GM18498 (cell line): ENCODE results near the gene ZNF740.

Experiments used
- ATAC-seq: cut with Tn5 transposase; IDR thresholded peaks from one replicate; pipeline ENCODE4 v1.9.1; 2021; ENCODE audit warnings: mild to moderate bottlenecking, moderate library complexity; ENCODE audit not compliant: unreplicated experiment

Gene ZNF740

GRCh38 chr12:53224061-53224896, 43.8 kb downstream of the ZNF740 start:
- no peak for ATAC-seq

GRCh38 chr12:53224897-53225634, 44.5 kb downstream of the ZNF740 start:
- ATAC-seq, result no peak

- ATAC-seq, result no peak
Observed at GRCh38 chr12:53225635-53226424, 45.3 kb downstream of the ZNF740 start.

- ATAC-seq, result no peak
Observed at GRCh38 chr12:53226815-53227214, 46.3 kb downstream of the ZNF740 start.

GRCh38 chr12:53227341-53227740, 46.8 kb downstream of the ZNF740 start:
- no peak for ATAC-seq

- ATAC-seq, result no peak
Observed at GRCh38 chr12:53227836-53228235, 47.3 kb downstream of the ZNF740 start.

GRCh38 chr12:53229454-53229853, 48.9 kb downstream of the ZNF740 start:
- ATAC-seq, result no peak

GRCh38 chr12:53230108-53230845, 49.8 kb downstream of the ZNF740 start:
- ATAC-seq, result no peak

GRCh38 chr12:53231671-53231920, 51.1 kb downstream of the ZNF740 start:
- no peak for ATAC-seq

- ATAC-seq, result peak; percentile 61
Observed at GRCh38 chr12:53231921-53232645, 51.6 kb downstream of the ZNF740 start, which contains the start of gene RARG. RARG (minus strand) TSS chr12:53232209; CDS start chr12:53227545, 4,664 bp downstream.

GRCh38 chr12:53232646-53233461, 52.3 kb downstream of the ZNF740 start:
- no peak for ATAC-seq

- no peak for ATAC-seq
Observed at GRCh38 chr12:53233671-53234121, 53.2 kb downstream of the ZNF740 start.

- ATAC-seq, result no peak
Observed at GRCh38 chr12:53234271-53234914, 53.9 kb downstream of the ZNF740 start.

- ATAC-seq, result no peak
Observed at GRCh38 chr12:53235164-53235563, 54.6 kb downstream of the ZNF740 start.

- no peak for ATAC-seq
Observed at GRCh38 chr12:53235742-53236442, 55.4 kb downstream of the ZNF740 start.

GRCh38 chr12:53236443-53237111, 56.1 kb downstream of the ZNF740 start:
- ATAC-seq, result no peak

- no peak for ATAC-seq
Observed at GRCh38 chr12:53239643-53240258, 59.2 kb downstream of the ZNF740 start.
